NCI-H128 (cell line): ENCODE data around the gene CHAF1A.

Source experiments
- DNase-seq: peaks from one replicate; lab custom pipeline; 2025; ENCODE audit not compliant: unreplicated experiment; lab: John Stamatoyannopoulos, UW

The CHAF1A gene

DNA sequence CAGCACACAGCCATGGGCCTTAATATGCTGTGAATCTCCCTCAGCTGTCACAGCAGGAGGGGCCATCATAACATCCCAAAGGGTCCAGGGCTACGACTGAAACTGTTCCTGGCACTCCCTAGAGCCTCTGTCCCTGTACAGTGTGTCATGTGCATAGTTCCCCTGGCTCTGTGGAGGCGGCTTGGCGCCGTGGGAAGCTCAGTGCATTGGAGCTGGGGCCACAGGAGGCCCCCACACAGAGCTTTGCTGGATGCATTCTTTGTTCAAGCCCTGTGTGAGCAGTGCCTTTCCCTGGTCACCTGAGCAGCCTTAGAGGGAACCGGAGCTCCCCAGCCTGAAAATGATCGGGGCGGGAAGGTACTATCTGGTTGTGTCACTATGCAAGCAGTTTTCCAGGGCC is 33.8 kb downstream of the CHAF1A start:
- DNase-seq = no peak

DNA sequence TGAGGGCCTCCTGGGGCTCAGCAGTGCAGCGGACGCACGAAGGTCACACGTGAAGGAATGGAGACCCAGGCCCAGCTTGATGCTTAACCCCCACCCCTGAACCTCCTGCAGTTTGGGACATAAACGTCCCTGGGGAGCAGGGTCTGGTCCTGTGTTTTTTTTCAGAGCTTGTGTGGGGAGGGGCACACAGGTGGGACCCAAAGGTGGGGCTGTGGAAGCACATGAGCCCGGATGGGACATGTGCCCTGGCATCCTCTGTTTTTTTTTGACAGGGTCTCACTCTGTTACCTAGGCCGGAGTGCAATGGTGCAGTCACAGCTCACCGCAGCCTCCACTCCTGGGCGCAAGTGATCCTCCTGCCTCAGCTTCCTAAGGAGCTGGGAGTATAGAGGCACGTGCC is 34.7 kb downstream of the CHAF1A start:
- DNase-seq = no peak

DNA sequence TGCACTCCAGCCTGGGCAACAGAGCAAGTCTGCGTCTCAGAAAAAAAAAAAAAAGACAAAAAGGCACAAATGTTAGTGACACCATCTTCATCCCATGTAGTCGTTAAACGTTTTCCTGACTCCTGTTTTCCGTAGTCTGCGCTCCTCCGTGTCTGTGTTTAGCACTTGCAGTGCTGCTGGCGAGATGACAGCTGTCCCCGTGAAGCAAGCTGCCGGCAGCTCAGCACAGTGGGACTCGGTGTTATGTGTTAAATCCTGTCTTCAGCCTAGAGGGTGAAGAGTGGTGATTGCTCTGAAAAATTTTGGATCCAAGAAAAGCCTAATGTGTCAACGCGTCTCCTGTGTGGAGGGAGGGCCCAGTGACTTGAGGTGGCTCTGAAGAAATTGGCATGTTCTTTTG is 36.8 kb downstream of the CHAF1A start:
- no peak for DNase-seq

DNA sequence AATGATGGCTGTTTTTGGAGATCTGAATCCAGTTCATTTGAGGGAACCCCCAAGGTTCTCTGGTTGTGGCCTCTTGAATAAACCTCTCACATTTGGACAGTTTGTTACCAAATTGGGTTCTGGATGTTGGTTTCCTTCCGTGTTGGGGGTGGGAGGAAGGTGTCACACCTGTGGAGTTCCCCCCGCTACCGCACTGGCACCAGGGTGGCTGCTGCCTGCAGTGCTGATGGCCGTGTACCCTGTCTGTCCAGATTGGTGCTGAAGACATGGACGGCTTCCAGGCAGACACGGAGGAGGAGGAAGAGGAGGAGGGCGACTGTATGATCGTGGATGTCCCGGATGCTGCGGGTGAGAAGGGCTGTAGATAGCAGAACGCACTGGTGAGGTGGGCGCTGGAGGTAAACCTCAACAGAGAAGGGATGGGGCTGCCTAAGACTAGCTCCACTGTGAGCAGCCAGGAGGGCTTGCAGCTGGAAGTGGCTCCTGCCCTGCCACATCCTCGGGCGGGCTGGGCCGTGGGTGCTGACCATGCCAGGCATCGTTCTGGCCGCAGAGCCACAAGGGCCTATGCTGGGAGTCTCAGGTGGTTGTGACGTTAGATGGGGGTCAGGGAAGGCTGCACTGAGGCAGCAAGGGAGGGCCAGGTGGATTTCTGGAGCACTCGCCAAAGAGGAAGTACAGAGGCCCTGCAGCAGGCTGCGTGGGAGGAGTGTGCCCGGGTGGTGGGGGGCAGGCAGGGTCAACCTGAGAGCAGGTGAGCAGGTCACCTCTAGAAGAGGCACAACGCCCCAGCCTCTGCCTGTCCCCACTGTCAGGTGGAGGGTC is 39.8 kb downstream of the CHAF1A start:
- DNase-seq = no peak

DNA sequence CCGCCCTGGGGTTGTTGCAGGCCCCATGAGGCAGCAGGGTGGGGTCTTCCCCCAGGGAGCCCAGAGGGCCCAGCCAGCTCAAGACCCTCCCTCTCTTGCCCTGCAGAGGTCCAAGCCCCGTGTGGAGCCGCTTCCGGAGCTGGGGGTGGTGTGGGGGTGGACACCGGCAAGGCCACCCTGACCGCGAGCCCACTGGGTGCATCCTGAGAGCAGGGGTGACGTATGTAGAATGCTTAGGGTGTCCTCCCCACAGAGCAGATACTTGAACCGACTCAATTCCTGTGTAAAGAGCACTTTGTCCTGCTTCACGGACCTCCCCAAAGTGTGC is 40.3 kb downstream of the CHAF1A start:
- DNase-seq = no peak

DNA sequence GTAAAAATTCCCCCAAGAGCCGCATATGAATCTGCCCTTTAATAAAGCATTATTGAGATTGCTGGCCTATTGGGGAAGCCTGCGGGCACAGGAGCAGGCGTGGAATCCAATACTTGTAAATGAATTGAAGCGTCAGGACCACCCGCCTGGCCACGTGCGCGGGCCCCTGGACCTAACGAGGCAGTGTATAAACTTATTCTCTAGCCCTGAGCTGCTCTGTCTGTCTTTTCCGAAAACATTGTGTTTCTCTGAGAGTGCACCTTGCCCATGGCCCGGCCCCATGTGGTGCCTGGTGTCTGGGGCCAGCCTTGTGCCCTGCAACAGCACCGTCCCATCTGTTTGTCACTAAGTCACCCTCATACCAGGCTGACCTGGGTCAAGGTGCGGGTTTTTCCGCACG is 40.7 kb downstream of the CHAF1A start:
- DNase-seq = no peak

DNA sequence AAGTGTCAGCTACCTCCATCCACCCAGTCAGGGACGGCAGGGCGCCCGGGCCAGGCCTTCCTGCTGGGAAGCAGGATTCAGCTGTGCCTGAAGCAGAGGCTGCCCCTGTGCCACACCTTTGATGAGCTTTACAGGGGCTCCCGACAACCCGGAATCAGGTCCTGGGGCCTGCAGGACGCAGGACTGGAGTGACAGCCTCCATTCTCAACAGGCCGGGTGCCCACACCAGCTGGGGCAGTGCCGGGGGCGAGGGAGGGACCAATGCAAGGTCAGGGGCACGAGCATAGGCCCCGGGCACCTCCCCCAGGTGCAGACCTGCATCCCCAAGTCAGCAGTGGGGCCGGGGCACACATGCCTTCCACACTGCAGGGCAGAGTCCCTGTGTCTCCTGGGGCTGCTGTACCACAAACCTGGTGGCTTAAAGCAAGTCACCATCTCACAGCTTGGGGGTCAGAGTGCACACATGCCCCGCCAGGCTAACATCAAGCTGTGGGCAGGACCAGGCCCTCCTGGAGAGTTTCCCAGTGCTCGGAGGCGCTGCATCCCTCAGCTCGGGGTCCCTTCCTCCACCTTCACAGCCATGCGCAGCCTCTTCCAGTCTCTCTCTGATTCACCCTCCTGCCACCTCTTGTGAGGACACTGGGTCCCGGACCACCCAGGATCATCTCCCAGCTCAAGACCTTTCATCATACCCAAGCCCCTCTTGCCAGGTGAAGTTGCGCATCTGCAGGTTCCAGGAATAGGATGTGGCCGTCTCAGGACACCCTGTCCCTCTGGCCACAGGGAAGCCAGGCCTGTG is 41.7 kb downstream of the CHAF1A start:
- DNase-seq = no peak

DNA sequence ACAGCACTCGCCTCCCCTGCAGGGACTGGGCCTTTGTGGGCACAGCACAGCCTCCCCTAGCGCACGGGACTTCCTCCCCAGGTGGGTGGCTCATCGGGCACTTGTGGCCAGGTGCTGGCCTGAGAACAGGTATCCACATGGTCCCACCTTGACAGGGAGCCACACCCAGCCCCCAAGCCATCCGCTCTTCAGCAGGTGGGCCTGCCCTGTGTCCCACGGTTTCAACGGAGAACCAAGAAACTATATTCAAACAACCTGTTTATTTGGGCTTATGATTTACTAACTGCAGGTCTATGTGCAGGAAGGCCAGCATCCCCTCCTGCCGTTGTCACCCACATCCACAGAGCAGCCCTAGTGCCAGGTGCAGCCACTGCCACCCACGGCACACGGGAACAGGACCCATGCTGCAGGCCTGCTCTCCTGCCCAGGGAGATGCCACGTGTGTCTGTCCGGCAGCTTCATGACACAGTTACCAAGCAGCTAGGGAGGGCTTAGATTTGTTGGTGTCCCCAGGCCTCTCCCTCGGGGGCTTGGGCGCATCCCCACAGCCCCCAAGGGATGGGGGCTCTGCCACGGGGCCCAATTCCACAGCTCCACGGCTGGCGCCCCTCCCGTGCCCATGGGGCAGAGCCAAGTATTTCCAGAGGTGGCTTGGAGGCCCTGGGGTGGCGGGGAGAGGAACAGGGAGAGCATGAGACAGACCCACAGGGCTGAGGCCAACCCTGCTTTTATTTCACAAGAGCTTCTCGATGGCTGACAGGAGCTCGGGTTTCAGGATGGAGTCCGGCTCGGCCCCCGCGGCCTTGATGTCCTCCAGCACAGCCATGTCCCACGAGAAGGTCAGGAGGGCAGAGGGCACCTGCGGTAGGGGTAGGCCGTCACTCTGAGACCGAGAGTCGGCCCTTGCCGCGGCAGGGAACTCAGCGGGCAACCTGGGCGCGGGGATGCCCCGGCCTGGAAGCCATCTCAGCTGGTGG is 42.6 kb downstream of the CHAF1A start:
- DNase-seq = no peak

DNA sequence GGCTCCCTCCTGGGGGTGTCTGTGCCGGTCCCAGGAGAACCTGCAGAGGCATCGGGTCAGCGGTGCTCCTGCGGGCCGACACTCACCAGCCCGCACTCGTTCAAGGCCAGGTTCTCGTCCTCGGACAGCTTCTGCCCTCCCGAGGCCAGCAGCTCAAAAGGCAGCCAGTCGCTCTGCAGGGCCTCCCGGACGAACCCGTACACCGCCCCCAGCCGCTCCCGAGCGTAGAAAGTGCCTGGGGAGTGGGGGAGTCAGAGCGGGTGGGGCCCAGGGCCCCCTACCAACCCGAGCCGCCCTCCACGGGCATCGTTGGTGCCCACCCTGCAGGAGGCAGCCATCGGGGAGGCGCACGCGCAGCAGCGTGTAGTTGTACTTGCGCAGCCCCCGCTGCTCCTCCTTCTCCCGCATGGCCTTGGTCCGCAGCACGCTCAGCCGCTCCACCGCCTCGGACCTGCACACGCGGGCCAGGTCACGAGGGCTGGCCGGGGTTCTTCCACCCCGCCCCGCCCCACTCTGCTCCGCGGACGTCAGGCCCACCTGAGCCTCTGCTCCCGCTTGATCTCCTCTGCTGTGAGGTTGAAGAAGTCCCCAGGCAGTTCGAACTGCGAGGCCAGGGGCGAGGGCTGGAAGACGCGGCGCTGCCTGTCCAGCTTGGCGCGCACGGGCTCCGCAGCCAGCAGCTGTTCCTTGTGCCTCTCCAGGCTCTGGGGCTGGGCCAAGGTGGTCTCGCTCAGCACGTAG is 43.7 kb downstream of the CHAF1A start:
- no peak for DNase-seq

DNA sequence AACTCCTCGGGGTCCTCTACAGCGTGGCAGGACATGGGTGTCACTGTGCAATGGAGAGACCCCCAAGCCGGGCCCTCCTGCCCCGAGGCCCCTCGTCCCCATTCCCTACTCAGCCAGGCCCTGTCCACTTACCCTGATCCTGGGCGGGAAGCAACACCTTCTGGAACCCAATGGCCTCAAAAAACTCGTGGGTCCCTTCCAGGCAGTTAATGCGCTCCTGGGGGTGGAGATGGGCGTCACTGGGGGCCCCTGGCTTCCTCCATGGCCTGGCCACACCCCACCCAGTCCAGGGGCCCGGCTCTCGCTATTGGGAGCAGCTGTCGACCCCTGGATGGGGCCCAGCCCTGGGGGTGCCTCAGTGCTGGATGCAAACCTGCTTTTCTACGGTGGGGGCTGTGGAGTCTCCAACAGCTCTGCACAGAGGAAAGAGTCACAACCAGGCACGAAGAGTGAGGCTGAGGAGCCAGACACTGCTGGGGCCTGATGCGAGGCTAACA is 44.3 kb downstream of the CHAF1A start:
- DNase-seq = no peak

DNA sequence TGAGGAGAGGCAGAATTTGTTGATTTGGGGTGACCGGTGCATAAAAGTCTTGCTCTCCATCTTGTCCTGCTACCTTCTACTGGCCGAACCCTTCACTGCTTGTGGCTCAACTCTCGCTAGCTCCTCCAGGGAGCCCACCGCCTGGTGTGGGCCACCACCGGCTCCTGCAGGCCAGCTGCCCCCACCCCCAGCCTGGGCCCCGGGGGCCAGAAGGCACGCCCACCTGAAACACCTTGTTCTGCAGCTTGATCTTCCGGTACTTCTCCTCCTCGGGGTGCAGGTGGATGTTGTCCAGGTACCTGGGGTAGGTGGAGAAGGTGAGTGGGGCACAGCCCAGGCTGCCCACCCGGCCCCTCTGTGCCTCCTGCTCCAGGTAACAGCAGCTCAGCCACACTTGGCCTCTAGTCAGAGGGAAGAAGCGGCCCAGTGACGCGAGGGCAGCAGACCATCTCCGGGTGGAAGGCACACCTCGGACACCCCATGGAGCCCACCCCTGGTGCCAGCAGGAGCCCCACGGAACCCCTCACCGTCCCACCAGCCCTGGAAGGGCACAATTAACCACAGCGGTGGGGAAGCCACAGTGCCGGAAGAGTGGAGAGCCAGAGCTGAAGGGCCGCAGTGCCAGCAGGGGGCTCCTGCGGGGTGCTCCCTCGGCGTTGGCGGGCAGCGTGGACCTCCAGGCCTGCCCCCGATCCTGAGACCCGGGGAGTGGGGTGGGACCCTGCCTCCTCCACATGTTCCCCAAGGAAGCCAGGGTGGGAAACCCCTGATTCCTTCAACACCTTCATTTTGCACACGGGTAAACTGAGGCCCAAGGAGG is 45.1 kb downstream of the CHAF1A start:
- no peak for DNase-seq

DNA sequence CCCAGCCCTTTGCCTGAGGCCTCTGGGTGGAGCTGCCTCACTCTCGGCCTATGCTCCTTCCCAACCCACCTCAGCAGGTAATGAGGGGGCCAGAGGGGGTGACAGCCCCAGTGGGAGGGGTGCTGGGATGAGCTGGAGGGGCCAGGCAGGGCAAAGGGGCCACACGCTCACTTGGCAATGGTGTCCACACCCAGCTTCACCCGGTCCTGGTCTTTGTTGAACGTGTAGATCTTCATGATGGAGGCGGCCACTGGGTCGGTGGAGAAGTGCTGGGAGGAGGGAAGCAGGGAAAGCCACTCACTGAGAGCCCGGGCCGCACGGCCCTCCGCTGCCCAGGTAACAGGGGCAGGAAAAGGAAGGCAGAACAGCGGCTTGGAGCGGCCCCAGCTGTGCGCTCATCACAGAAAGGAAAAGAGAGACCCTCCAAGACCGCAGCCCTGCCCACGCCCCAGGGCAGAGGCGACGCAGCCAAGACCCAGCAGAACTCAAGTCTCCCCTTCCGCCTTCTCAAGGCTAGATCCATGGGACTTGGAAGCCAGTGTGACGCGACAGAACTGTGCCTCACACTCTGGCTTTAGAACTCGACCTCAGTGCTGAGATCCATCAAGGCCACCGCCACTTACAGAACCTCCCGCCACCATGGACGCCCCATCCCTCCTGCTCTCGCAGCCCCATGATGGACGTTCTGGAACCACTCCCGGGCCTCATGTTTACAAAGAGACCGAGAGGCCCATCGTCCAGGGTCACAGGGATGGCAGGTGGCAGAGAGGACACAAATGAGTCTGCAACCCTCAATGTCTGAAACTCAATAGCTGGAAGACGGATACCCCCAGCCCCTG is 45.9 kb downstream of the CHAF1A start:
- no peak for DNase-seq

DNA sequence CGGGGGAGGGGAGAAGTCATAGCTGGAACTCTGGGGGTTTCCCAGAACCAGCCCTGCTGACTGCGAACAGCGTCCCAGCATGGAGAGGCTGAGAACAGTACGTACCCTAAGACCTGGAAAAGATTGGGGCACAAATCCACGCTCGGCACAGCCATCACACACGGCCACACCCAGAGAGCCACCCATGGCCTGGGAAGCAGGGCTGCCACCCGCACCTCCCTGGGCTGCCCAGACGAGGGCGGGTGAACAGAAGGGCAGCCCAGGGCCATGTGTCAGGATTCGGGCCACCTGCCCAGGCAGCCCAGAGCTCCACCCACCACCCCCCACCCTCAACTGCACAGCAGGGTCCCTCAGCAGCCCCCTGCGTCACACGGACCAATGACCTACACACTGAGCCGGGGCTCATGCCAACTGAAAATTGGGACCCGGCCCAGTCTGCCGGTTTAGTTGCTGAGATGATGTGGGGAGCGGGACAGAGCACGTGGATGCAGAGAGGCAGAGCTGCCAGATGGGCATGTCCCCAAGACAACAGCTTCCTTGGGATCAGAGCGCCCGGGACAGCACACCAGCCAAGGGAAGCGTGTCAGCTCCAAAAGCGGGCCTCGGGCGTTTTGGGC is 46.7 kb downstream of the CHAF1A start:
- DNase-seq = no peak

DNA sequence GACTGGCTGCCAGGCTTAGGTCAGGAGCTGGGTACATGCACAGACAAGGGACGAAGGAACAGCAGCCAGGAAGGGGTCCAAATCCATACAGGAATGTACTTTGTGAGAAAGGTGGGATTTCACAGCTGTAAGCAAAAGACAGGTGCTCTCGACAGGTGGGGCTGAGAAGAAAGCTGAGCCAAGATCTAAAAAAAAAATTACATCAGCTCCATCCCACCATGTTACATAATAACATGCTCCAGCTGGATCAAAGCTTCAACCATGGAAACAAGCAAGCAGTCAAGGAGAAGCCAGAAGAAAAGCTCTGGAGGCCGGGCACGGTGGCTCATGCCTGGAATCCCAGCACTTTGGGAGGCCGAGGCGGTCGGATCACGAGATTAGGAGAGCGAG is 47.2 kb downstream of the CHAF1A start:
- no peak for DNase-seq

DNA sequence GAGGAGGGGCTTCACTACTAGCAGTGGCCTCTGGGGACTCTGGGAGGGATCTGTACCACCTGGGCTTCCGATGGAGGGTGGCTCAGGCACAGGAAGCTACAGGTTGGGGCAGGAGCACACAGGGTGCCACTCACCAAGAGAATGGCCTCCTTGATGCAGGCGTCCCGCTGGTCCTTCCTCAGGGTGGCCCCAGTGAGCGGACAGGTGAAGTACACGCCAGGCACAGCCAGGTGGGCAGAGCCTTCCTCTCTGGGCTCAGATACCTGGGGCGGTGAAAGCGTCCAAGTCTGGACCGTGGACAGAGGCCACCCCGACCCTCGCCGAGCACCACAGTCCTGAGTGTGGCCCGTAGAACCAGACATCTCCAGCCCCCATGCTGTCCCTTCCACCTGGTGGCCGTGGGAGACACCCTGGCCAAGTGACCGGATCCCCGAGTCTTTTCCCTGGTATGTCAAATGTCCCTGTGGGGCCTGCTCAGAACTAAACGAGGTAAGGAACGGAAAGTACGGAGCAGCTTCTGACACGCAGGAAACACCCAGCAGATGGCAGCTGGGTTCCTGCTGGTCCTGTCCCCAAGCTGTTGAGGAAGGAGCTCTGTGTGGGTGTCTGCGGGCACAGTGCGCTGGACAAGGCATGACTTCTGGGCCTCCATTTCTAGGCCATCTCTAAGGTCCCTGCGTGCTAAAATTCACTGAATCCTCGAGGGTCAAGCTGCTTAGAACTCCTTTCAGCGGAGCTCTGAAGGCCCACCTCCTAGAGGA is 50.0 kb downstream of the CHAF1A start:
- no peak for DNase-seq

DNA sequence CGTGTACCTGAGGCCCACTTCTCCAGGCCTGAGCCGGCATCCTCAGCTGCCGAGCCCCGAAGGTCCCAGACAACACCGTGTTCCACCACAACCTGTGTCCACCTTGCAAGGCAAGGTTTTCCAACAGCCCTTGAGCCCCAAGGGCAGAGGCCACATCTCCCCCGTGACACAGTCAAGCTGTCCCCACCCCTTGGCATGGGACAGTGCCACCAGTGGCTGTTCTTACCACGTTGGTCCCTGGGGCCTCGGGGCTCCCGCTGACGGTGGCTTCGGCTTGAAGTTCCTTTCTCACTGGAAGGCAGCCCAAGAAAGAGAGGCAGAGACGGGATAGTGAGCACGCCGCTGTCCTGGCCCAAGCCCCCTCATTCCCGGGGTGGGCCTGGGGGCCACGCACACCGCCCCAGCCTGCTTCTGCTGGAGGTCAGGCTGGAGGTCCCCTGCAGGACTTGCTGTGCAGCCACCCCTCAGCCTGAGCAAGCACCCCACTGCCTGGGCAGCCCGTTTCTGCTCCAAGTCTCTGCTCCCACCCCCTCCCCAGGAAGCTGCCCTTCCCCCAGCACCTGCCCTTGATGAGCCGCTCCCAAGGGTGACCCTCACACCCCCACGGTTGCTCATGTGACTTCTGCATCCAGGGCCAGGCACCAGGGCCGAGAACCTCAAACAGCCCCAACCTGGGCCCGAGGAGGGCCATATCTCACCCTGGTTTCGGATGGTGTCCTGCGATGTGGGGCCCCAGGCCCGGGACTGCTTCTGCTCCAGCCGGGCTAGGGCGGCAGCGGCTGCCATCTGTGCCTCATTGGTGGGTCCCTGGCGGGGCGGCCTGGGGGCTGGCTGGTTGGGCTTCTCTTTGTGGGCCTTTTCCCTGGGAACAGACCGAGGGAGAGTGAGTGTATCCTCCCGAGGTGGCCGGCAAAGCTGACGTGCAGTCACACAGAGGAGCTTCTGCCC is 51.1 kb downstream of the CHAF1A start:
- DNase-seq = no peak
